Right atrium auricular region (tissue), 2 donors: Measurements from ENCODE around the gene RNF17. TPM values are rescaled to one million over a fixed set of nuclear protein-coding genes. Genes with fewer than 3 reads are reported as not detected.

Experiments used
- DNase-seq: peaks from one replicate; pipeline ENCODE4 v3.0.0-alpha.2; 2019; ENCODE audit warnings: low spot score
- H3K27ac ChIP-seq, 2 donors: fragments of 200-600 bp; sonication (generic); 1 replicate in 1 of 2; 2 replicates in 1 of 2; pipeline ENCODE4 v1.5.1; 2016 to 2019
- H3K27me3 ChIP-seq, 2 donors: fragments of 200-600 bp; sonication (generic); one replicate each; pipeline versions ENCODE4 v1.5.1 to v1.6.0; 2017 to 2019
- H3K36me3 ChIP-seq: fragments of 200-600 bp; sonication (generic); one replicate; pipeline ENCODE4 v1.5.1; 2016
- H3K4me1 ChIP-seq, 2 donors: fragments of 200-600 bp; sonication (generic); one replicate each; pipeline versions ENCODE4 v1.5.1 to v1.6.0; 2017 to 2019
- H3K4me3 ChIP-seq, 2 donors: fragments of 200-600 bp; sonication (generic); 1 replicate in 1 of 2; 2 replicates in 1 of 2; pipeline ENCODE4 v1.5.1; 2017 to 2019; ENCODE audit warnings: mild to moderate bottlenecking in 1 of 2, moderate library complexity in 1 of 2
- H3K9me3 ChIP-seq, 2 donors: fragments of 200-600 bp; sonication (generic); one replicate each; pipeline ENCODE4 v1.5.1; 2019
- total RNA-seq, 2 donors: library from RNA; depleted of rRNA; stranded (reverse); fragments of >200 nt; gene quantifications; one replicate each; pipeline ENCODE4 v1.1.0, GENCODE V29; 2016
- TF ChIP-seq, protein P1 (sequence below), 2 donors: fragments of 200-600 bp; sonication (generic); IDR thresholded peaks; one replicate each; pipeline ENCODE4 v1.5.1; 2019; ENCODE audit warnings: antibody characterized with exemption in 2 of 2

Gene RNF17
- total RNA-seq, 2 donors from 2014 or later: not detected

- TF ChIP-seq, protein P1, sequence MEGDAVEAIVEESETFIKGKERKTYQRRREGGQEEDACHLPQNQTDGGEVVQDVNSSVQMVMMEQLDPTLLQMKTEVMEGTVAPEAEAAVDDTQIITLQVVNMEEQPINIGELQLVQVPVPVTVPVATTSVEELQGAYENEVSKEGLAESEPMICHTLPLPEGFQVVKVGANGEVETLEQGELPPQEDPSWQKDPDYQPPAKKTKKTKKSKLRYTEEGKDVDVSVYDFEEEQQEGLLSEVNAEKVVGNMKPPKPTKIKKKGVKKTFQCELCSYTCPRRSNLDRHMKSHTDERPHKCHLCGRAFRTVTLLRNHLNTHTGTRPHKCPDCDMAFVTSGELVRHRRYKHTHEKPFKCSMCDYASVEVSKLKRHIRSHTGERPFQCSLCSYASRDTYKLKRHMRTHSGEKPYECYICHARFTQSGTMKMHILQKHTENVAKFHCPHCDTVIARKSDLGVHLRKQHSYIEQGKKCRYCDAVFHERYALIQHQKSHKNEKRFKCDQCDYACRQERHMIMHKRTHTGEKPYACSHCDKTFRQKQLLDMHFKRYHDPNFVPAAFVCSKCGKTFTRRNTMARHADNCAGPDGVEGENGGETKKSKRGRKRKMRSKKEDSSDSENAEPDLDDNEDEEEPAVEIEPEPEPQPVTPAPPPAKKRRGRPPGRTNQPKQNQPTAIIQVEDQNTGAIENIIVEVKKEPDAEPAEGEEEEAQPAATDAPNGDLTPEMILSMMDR (IDR thresholded peaks at IDR 0.05): no peak
- Histone ChIP-seq H3K4me3 (no peak overlapping the region), H3K4me1 (no peaks in the 10 kb centered on the region), H3K27me3 (no peaks in the 10 kb centered on the region), H3K27ac (no peak overlapping the region), H3K9me3 (no peaks in the 10 kb centered on the region), H3K36me3 (no peaks in the 10 kb centered on the region)
- no peak for DNase-seq
Observed at GRCh38 chr13:24892829-24893228, 128.9 kb downstream of the RNF17 start.

DNA sequence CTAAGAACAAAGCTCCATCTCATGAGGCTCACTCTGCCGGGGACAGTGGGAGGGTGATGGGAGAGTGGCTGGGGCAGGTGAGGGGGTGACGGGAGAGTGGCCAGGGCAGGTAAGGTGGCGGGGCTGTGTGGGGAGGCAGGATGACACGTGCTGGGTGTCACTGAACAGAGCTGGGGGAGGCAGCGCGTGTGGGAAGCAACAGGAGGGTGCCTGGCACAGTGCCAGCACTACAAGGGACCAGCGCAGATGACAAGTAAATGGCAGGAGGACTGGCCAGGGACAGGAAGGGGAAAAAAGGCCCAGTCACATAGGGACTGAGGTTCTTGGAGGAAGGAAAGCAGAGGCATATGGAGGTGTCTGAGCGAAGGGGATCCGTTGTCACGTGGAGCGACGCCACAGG is 129.9 kb downstream of the RNF17 start:
- no peak overlapping the region for H3K27ac ChIP-seq
- no peaks in the 10 kb centered on the region for H3K4me1 ChIP-seq
- H3K36me3 ChIP-seq: no peaks in the 10 kb centered on the region
- TF ChIP-seq, protein P1 (IDR thresholded peaks at IDR 0.05): no peak
- no peak for DNase-seq
- no peaks in the 10 kb centered on the region for H3K9me3 ChIP-seq
- H3K4me3 ChIP-seq: no peak overlapping the region
- no peaks in the 10 kb centered on the region for H3K27me3 ChIP-seq

DNA sequence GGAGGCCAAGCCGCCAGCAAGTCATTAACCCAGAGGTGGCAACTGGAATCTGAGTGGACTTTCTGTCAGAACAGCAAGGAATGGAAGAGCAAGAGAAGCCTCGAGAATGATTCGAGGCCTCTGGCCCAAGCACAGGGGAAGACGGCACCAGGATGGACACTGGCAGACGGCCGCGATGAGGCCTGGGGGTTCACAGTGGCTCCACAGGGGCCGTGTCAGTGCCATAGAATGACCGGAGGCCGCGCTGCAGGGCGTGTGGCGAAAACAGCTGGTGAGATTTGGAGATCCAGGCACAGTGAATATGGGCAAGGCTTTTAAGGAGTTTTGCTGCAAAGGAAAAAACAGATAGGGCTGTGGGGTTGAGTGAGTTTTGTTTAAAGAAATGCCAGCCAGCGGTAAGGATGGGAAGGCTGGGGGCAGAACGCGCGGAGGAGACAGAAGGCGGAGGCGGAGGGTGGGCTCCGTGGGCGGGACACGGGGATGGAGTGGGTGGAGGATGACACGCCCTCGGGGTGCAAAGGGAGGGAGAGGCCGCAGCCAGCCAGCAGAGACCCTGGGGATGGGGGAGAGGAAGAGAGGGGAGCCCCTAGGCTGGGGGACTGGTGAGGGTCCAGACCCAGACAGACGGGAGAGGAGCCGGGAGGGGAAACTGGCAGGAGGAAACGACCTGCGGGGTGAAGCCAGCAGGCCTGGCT is 130.5 kb downstream of the RNF17 start:
- no peak for DNase-seq
- Histone ChIP-seq H3K4me3 (no peak overlapping the region), H3K36me3 (no peaks in the 10 kb centered on the region), H3K4me1 (no peaks in the 10 kb centered on the region), H3K27ac (no peak overlapping the region), H3K27me3 (no peaks in the 10 kb centered on the region), H3K9me3 (no peaks in the 10 kb centered on the region)
- TF ChIP-seq, protein P1 (IDR thresholded peaks at IDR 0.05): no peak

GRCh38 chr13:24894972-24895300 is 131.0 kb downstream of the RNF17 start:
- TF ChIP-seq, protein P1 (IDR thresholded peaks at IDR 0.05): no peak
- no peaks in the 10 kb centered on the region for H3K36me3 ChIP-seq
- no peak overlapping the region for H3K4me3 ChIP-seq
- no peak overlapping the region for H3K27ac ChIP-seq
- DNase-seq: no peak
- H3K9me3 ChIP-seq: no peaks in the 10 kb centered on the region
- H3K4me1 ChIP-seq: no peaks in the 10 kb centered on the region
- H3K27me3 ChIP-seq: no peaks in the 10 kb centered on the region

- no peaks in the 10 kb centered on the region for H3K36me3 ChIP-seq
Observed at GRCh38 chr13:24896061-24896460, 132.1 kb downstream of the RNF17 start.

More at GRCh38 chr13:24896061-24896460, 132.1 kb downstream of the RNF17 start:
- Histone ChIP-seq H3K27me3 (no peaks in the 10 kb centered on the region), H3K4me3 (no peak overlapping the region), H3K27ac (no peak overlapping the region), H3K4me1 (no peaks in the 10 kb centered on the region), H3K9me3 (no peaks in the 10 kb centered on the region)
- DNase-seq: no peak
- TF ChIP-seq, protein P1 (IDR thresholded peaks at IDR 0.05): no peak
